ENCODE data around the gene SCT.

Gene SCT

DNA sequence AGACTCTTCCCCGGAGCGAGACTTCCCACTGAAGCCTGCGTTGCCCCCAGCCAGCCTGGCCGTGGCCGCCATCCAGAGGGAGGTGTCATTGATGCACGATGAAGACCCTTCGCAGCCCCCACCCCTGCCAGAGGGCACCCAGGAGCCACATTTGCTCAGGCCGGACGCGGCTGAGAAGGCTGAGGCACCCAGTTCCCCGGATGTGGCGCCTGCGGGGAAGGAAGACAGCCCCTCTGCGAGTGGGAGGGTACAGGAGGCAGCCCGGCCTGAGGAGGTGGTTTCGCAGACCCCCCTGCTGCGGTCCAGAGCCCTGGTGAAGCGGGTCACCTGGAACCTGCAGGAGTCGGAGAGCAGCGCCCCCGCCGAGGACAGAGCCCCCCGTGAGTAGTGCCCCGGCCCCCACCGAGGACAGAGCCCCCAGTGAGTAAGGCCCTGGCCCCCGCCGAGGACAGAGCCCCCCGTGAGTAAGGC is 17.6 kb downstream of the SCT start:
- Histone ChIP-seq H3K4me1 (ENCODE audit: low read length) (no peaks in the 10 kb centered on the region; the same call in 1 of the 2 replicates), H3K36me3 (replicated peaks; ENCODE audit: low read depth, low read length) (peaks cover 66% of the 10 kb centered on the region), H2AFZ (ENCODE audit: low read depth, low read length) (no peak overlapping the region), H3K9me3 (ENCODE audit: insufficient read depth, low read length) (no peaks in the 10 kb centered on the region), H4K20me1 (ENCODE audit: insufficient read depth, low read length) (peaks cover 20% of the 10 kb centered on the region), H3K9ac (ENCODE audit: low read length) (no peak overlapping the region), H3K4me3 (ENCODE audit: low read length) (no peak overlapping the region), H3K79me2 (ENCODE audit: low read length) (no peaks in the 10 kb centered on the region; the same call in 1 of the 2 replicates), H3K27ac (ENCODE audit: low read length) (no peak overlapping the region), H3K27me3 (ENCODE audit: low read depth, low read length) (no peaks in the 10 kb centered on the region), H3K4me2 (ENCODE audit: low read length) (no peak overlapping the region)
- TF ChIP-seq EZH2phosphoT487 (IDR thresholded peaks at IDR 0.05; ENCODE audit: low read depth): no peak
- TF ChIP-seq, protein P1, sequence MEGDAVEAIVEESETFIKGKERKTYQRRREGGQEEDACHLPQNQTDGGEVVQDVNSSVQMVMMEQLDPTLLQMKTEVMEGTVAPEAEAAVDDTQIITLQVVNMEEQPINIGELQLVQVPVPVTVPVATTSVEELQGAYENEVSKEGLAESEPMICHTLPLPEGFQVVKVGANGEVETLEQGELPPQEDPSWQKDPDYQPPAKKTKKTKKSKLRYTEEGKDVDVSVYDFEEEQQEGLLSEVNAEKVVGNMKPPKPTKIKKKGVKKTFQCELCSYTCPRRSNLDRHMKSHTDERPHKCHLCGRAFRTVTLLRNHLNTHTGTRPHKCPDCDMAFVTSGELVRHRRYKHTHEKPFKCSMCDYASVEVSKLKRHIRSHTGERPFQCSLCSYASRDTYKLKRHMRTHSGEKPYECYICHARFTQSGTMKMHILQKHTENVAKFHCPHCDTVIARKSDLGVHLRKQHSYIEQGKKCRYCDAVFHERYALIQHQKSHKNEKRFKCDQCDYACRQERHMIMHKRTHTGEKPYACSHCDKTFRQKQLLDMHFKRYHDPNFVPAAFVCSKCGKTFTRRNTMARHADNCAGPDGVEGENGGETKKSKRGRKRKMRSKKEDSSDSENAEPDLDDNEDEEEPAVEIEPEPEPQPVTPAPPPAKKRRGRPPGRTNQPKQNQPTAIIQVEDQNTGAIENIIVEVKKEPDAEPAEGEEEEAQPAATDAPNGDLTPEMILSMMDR (IDR thresholded peaks at IDR 0.05; ENCODE audit: low read depth, low read length): no peak

- Histone ChIP-seq H2AFZ (ENCODE audit: low read depth, low read length) (no peak overlapping the region), H4K20me1 (ENCODE audit: insufficient read depth, low read length) (peaks cover 15% of the 10 kb centered on the region), H3K27me3 (ENCODE audit: low read depth, low read length) (no peaks in the 10 kb centered on the region), H3K79me2 (ENCODE audit: low read length) (no peaks in the 10 kb centered on the region; the same call in 1 of the 2 replicates), H3K9ac (ENCODE audit: low read length) (no peak overlapping the region), H3K4me1 (ENCODE audit: low read length) (no peaks in the 10 kb centered on the region; the same call in 1 of the 2 replicates), H3K36me3 (replicated peaks; ENCODE audit: low read depth, low read length) (peaks cover 70% of the 10 kb centered on the region), H3K4me2 (ENCODE audit: low read length) (no peak overlapping the region), H3K9me3 (ENCODE audit: insufficient read depth, low read length) (no peaks in the 10 kb centered on the region), H3K27ac (ENCODE audit: low read length) (no peak overlapping the region), H3K4me3 (ENCODE audit: low read length) (no peak overlapping the region)
- TF ChIP-seq, protein P1 (IDR thresholded peaks at IDR 0.05; ENCODE audit: low read depth, low read length): no peak
- no peak for TF ChIP-seq EZH2phosphoT487 (IDR thresholded peaks at IDR 0.05; ENCODE audit: low read depth)
These were observed 18.2 kb downstream of the SCT start for GRCh38 chr11:608791-609251.

DNA sequence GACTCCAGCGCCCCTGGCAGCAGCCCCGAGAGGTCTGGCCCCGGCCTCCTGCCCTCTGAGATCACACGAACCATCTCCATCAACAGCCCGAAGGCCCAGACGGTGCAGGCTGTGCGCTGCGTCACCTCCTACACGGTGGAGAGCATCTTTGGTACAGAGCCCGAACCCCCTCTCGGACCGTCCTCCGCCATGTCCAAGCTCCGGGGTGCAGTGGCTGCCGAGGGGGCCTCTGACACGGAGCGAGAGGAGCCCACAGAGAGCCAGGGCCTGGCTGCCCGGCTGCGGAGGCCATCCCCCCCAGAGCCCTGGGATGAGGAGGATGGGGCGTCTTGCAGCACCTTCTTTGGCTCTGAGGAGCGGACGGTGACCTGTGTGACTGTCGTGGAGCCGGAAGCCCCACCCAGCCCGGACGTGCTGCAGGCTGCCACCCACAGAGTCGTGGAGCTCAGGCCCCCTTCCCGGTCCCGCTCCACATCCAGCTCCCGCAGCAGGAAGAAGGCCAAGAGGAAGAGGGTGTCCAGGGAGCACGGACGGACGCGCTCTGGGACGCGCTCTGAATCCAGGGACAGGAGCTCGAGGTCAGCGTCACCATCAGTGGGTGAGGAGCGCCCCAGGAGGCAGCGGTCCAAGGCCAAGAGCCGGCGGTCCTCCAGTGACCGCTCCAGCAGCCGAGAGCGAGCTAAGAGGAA is 18.9 kb downstream of the SCT start:
- H3K36me3 ChIP-seq (replicated peaks; ENCODE audit: low read depth, low read length): peaks cover 68% of the 10 kb centered on the region
- H3K9ac ChIP-seq (ENCODE audit: low read length): no peak overlapping the region
- H3K79me2 ChIP-seq (ENCODE audit: low read length): no peaks in the 10 kb centered on the region; the same call in 1 of the 2 replicates
- TF ChIP-seq EZH2phosphoT487 (IDR thresholded peaks at IDR 0.05; ENCODE audit: low read depth): no peak
- TF ChIP-seq, protein P1 (IDR thresholded peaks at IDR 0.05; ENCODE audit: low read depth, low read length): no peak
- no peaks in the 10 kb centered on the region for H3K4me1 ChIP-seq (ENCODE audit: low read length)
- H3K27me3 ChIP-seq (ENCODE audit: low read depth, low read length): no peaks in the 10 kb centered on the region
- no peaks in the 10 kb centered on the region for H3K9me3 ChIP-seq (ENCODE audit: insufficient read depth, low read length)
- H2AFZ ChIP-seq (ENCODE audit: low read depth, low read length): no peak overlapping the region
- no peak overlapping the region for H3K27ac ChIP-seq (ENCODE audit: low read length)
- H3K4me2 ChIP-seq (ENCODE audit: low read length): no peak overlapping the region
- peaks cover 10% of the 10 kb centered on the region for H4K20me1 ChIP-seq (ENCODE audit: insufficient read depth, low read length)
- no peak overlapping the region for H3K4me3 ChIP-seq (ENCODE audit: low read length)

GRCh38 chr11:607020-607780 is 19.8 kb downstream of the SCT start:
- H3K27ac ChIP-seq (ENCODE audit: low read length): no peak overlapping the region
- no peak overlapping the region for H3K4me2 ChIP-seq (ENCODE audit: low read length)
- H3K27me3 ChIP-seq (ENCODE audit: low read depth, low read length): no peaks in the 10 kb centered on the region
- H3K4me1 ChIP-seq (ENCODE audit: low read length): no peaks in the 10 kb centered on the region
- TF ChIP-seq EZH2phosphoT487 (IDR thresholded peaks at IDR 0.05; ENCODE audit: low read depth): no peak
- TF ChIP-seq, protein P1 (IDR thresholded peaks at IDR 0.05; ENCODE audit: low read depth, low read length): no peak
- peaks cover 60% of the 10 kb centered on the region for H3K36me3 ChIP-seq (replicated peaks; ENCODE audit: low read depth, low read length)
- H3K9ac ChIP-seq (ENCODE audit: low read length): no peak overlapping the region
- H3K79me2 ChIP-seq (ENCODE audit: low read length): no peaks in the 10 kb centered on the region
- H4K20me1 ChIP-seq (ENCODE audit: insufficient read depth, low read length): peaks cover 1% of the 10 kb centered on the region; the same call in 1 of the 2 replicates
- H2AFZ ChIP-seq (ENCODE audit: low read depth, low read length): no peak overlapping the region
- no peaks in the 10 kb centered on the region for H3K9me3 ChIP-seq (ENCODE audit: insufficient read depth, low read length)
- H3K4me3 ChIP-seq (ENCODE audit: low read length): no peak overlapping the region

Data from OCI-LY3 (cell line).